ENCODE results near the gene RAP1GAP2. TPM values are rescaled to one million over a fixed set of nuclear protein-coding genes. Genes with fewer than 3 reads are reported as not detected.

Gene RAP1GAP2
- total RNA-seq, 2 experiments from 2014 or later: 11.3 to 28.2 TPM

DNA sequence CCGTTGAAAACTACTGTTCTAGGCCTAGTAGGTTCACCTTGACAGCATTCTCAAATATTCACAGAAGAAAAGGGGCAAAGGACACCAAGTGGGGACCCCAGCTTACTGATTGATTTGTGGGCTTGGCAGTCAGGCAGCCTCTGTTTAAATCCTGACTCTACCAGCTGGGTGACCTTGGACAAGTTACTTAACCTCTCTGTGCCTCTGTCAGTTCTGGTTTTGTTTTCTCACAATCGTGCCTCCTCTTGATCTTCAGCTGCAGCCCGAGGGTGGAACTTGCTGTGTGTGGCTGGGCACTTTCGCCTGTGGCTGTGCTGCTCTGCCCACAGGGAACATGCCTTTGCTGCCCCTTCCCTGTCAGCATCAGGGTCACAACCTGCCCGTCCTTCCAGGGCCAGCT is 17.8 kb downstream of the RAP1GAP2 start:
- H3K79me2 ChIP-seq (ENCODE audit: insufficient read depth, low read depth, low read length): no peaks in the 10 kb centered on the region
- no peaks in the 10 kb centered on the region for H3K9me2 ChIP-seq (ENCODE audit: insufficient read depth, low read length)
- H3K4me3 ChIP-seq (ENCODE audit: low read depth, low read length, poor library complexity, severe bottlenecking): peak overlapping the region; percentile 65
- H3K36me3 ChIP-seq (ENCODE audit: insufficient read depth, low read length): no peaks in the 10 kb centered on the region
- TF ChIP-seq, protein P1, sequence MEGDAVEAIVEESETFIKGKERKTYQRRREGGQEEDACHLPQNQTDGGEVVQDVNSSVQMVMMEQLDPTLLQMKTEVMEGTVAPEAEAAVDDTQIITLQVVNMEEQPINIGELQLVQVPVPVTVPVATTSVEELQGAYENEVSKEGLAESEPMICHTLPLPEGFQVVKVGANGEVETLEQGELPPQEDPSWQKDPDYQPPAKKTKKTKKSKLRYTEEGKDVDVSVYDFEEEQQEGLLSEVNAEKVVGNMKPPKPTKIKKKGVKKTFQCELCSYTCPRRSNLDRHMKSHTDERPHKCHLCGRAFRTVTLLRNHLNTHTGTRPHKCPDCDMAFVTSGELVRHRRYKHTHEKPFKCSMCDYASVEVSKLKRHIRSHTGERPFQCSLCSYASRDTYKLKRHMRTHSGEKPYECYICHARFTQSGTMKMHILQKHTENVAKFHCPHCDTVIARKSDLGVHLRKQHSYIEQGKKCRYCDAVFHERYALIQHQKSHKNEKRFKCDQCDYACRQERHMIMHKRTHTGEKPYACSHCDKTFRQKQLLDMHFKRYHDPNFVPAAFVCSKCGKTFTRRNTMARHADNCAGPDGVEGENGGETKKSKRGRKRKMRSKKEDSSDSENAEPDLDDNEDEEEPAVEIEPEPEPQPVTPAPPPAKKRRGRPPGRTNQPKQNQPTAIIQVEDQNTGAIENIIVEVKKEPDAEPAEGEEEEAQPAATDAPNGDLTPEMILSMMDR (conservative IDR thresholded peaks at IDR 0.05; ENCODE audit: low read length): no peak
- TF ChIP-seq EZH2phosphoT487 (IDR thresholded peaks at IDR 0.05; ENCODE audit: borderline replicate concordance, low read depth, low read length): no peak
- ChIA-PET CTCF (ENCODE audit: unreplicated experiment) (interaction anchor here (1.1 to 1.3 kb wide), 3 partner anchors 11 to 28 kb away, joined by 3 to 7 read pairs (median 5); no protein-coding TSS in a partner anchor), POLR2A (interaction anchor here (0.6 to 1.2 kb wide), 3 partner anchors 10 to 22 kb away, joined by 4 to 5 read pairs (median 4); no protein-coding TSS in a partner anchor)
- H3K4me1 ChIP-seq (ENCODE audit: insufficient read depth, low read length, poor library complexity, severe bottlenecking): peaks cover 21% of the 10 kb centered on the region
- H3K27ac ChIP-seq (ENCODE audit: low read depth, low read length, poor library complexity, severe bottlenecking): no peak overlapping the region
- H3K4me2 ChIP-seq (ENCODE audit: low read length): peak overlapping the region; percentile 88
- intact Hi-C loops (cut with micrococcal nuclease; ENCODE audit: unreplicated experiment): loop anchor here (2.0 kb wide), 1 partner anchor 27 kb away; no protein-coding TSS in a partner anchor
- H4K20me1 ChIP-seq (ENCODE audit: insufficient read depth, low read length): no peaks in the 10 kb centered on the region
- DNase-seq (ENCODE audit: low spot score): peak; percentile 28
- no peaks in the 10 kb centered on the region for H3K9me3 ChIP-seq (ENCODE audit: low read length)
- H2AFZ ChIP-seq (ENCODE audit: low read length): peak overlapping the region; percentile 96
- no TSS peak for BruUV-seq (replicated peaks)

DNA sequence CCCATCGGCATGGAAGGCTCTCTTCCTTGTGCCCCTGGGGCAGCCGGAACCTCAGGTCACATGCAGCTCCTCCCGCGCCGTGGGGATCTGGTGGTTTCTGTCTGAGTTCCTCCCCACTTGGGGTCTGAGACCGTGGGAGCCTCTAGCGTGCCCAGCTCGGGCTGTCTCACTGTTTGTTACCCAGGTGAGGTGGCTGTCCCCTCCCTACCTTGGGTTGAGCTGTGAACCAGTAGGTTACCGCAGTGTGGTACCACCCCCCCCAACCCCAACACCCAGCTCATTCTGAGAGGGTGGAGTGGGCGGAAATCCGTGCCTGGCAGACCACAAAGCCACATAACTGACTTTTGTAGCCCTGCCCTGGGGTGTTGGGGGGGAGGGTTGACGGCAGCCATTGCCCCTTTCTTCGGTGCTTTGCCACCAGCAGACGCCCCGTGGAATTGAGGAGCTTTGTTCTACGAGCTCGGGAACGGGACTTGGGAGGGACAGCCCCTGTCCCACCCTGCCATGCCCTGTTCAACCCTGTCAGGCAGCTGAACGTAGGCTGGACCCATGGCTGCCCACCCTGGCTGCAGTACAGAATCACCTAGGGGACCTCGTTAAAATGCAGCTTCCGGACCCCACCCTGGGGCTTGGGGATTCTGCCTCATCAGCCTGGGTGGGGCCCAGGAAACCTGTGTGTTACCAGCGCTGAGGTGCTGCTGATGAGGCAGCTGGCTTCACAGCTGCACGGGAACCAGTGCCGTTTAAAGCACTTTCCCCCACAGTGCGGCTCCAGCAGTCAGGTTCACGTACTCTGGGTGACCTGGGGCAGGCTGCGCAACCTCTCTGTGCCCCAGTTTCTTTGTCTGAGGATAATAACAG is 18.5 kb downstream of the RAP1GAP2 start:
- H3K4me2 ChIP-seq (ENCODE audit: low read length): peak overlapping the region; percentile 88
- intact Hi-C loops (cut with micrococcal nuclease; ENCODE audit: unreplicated experiment): loop anchor here (2.0 kb wide), 1 partner anchor 28 kb away; no protein-coding TSS in a partner anchor
- peak overlapping the region; percentile 40 for H3K27ac ChIP-seq (ENCODE audit: low read depth, low read length, poor library complexity, severe bottlenecking)
- no peaks in the 10 kb centered on the region for H3K9me2 ChIP-seq (ENCODE audit: insufficient read depth, low read length)
- no TSS peak for BruUV-seq (replicated peaks)
- POLR2A ChIA-PET: interaction anchor here (0.6 to 1.2 kb wide), 6 partner anchors 9 to 235 kb away, joined by 3 to 5 read pairs (median 4); no protein-coding TSS in a partner anchor
- peak; percentile 89 for DNase-seq (ENCODE audit: low spot score)
- peak overlapping the region; percentile 65 for H3K4me3 ChIP-seq (ENCODE audit: low read depth, low read length, poor library complexity, severe bottlenecking)
- H3K4me1 ChIP-seq (ENCODE audit: insufficient read depth, low read length, poor library complexity, severe bottlenecking): peaks cover 21% of the 10 kb centered on the region
- CTCF ChIA-PET (ENCODE audit: unreplicated experiment): interaction anchor here (0.6 to 1.3 kb wide), 5 partner anchors 11 to 396 kb away, joined by 3 to 14 read pairs (median 5); no protein-coding TSS in a partner anchor
- H3K79me2 ChIP-seq (ENCODE audit: insufficient read depth, low read depth, low read length): no peaks in the 10 kb centered on the region
- no peaks in the 10 kb centered on the region for H3K36me3 ChIP-seq (ENCODE audit: insufficient read depth, low read length)
- TF ChIP-seq, protein P1 (conservative IDR thresholded peaks at IDR 0.05; ENCODE audit: low read length): no peak
- TF ChIP-seq EZH2phosphoT487 (IDR thresholded peaks at IDR 0.05; ENCODE audit: borderline replicate concordance, low read depth, low read length): no peak
- no peaks in the 10 kb centered on the region for H4K20me1 ChIP-seq (ENCODE audit: insufficient read depth, low read length)
- no peaks in the 10 kb centered on the region for H3K9me3 ChIP-seq (ENCODE audit: low read length)
- peak overlapping the region; percentile 96 for H2AFZ ChIP-seq (ENCODE audit: low read length)
